ENCODE results near the gene CUEDC1. TPM values are rescaled to one million over a fixed set of nuclear protein-coding genes. Genes with fewer than 3 reads are reported as not detected.
A peak's percentile ranks its signal among the peaks of the same experiment; 100 is the strongest.

CUEDC1 gene
- total RNA-seq, 4 donors from 2014 or later = 17.1 to 25.7 (median 22.1) TPM

DNA sequence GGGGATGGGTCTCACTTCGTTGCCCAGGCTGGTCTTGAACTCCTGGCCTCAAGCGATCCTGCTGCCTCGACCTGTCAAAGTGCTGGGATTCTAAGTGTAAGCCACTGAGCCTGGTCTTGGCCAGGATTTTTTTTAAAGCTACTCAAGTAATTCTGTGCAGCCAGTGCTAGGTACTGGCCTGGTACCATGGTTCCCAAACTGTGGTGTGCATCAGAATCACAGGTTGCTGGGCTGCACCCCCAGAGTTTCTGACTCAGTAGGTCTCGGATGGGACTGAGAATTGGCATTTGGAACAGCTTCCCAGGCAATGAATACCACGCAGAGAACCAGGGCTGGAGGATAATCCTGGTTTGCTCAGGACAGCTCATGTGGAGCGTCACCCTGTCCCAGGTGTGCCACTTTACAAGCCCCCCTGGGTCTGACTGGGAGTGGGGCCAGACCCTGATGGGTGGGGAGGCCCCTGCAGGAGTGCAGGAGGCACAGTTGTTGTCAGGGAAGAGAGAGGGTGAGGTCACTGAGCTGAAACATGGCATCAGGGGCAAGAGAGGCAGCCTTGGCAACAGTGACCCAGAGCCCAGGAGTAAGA lies 94.7 kb downstream of the CUEDC1 start:
- DNase-seq (ENCODE audit: low spot score) (no peak), ATAC-seq (ENCODE audit: low FRiP score) (peak; percentile 21)
- TF ChIP-seq, protein P1, sequence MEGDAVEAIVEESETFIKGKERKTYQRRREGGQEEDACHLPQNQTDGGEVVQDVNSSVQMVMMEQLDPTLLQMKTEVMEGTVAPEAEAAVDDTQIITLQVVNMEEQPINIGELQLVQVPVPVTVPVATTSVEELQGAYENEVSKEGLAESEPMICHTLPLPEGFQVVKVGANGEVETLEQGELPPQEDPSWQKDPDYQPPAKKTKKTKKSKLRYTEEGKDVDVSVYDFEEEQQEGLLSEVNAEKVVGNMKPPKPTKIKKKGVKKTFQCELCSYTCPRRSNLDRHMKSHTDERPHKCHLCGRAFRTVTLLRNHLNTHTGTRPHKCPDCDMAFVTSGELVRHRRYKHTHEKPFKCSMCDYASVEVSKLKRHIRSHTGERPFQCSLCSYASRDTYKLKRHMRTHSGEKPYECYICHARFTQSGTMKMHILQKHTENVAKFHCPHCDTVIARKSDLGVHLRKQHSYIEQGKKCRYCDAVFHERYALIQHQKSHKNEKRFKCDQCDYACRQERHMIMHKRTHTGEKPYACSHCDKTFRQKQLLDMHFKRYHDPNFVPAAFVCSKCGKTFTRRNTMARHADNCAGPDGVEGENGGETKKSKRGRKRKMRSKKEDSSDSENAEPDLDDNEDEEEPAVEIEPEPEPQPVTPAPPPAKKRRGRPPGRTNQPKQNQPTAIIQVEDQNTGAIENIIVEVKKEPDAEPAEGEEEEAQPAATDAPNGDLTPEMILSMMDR (IDR thresholded peaks at IDR 0.05) = no peak

DNA sequence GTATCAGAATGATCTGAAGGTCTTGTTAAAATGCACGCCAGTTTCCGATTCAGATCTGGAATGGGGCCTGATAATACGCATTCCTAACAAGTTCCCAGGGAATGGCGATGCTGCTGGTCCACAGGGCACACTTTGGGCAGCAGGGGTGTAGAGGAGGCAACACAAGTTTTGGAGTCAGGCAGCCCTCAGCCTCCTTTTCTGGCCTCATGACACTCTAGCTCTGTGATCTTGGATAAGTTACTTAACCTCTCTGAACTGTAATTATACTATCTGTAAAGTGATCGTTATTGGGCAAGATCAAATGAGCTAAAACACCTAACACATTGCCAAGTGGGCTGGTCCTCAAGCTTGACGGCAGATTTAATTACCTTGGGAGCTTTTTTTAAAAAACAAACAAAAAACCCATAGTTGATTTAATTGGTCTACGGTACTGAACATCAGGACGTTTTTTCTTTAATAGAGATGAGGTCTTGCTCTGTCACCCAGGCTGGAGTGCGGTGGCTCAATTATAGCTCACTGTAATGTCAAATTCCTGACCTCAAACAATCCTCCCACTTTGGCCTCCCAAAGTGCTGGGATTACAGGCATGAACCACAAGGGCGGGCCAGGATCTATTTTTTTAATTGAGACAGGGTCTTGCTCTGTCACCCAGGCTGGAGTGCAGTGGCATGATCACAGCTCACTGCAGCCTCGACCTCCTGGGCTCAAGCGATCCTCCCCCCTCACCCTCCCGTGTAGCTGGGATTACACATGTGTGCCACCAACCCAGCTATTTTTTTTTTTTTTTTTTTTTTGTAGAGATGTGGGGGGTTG lies 95.4 kb downstream of the CUEDC1 start:
- ATAC-seq (ENCODE audit: low FRiP score) (no peak), DNase-seq (ENCODE audit: low spot score) (no peak)
- TF ChIP-seq, protein P1 (IDR thresholded peaks at IDR 0.05) = no peak

DNA sequence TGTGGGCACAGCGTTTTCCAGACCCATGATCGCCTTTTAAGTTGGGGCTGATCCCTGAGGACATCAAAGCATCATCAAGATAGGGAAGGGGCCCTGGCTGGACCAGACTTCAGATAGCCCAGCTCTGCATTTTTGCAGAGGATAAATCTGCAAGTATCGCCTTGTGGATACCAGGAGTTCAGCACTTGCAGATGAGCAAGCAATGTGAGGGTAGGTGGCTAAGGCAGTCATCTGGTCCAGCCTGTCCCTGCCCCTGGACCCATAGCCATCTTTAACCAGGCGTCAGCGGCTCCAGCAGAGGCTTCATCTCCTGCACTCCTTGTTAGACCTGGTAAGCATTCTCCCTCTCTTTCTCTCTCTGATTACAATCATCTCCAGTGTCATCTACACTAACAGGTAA lies 96.4 kb downstream of the CUEDC1 start:
- ATAC-seq (ENCODE audit: low FRiP score) (no peak), DNase-seq (ENCODE audit: low spot score) (no peak)

DNA sequence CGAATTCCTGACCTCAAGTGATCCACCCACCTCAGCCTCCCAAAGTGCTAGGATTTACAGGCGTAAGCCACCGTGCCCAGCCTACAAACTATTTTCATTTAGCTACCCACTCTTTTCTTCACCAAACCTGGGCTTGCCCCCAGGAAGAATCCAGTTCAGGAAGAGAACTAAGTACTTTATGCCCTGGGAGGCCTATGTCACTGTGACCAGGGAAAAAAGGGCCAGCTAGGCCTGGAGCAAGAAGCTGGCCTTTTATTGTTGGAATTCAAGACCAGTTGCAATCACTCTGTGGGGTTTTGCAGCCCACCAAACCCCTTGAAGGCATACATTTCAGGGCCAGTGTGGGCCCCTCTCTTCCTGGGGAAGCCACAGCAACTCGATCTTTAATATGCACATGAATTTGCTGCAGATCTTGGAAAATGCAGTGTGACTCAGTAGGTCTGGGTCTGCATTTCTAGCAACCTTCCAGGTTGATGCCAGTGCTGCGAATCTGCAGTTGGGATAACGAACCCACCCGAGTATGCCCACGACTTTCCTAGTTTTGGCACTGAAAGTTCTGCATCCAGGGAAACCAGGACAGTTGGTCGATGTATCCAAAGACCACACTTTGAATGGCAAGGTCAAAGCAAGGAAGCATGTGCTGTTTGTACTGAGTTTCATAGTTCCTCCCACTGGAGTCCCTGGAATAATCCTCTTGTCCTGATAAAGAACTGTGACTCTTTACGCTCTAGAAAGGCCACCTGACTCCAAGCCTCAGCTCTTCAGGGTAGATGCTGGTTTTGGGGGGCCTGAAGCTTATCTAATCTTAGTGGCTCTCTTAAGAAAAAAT lies 98.2 kb downstream of the CUEDC1 start:
- TF ChIP-seq, protein P1 (IDR thresholded peaks at IDR 0.05) = no peak
- no peak for DNase-seq (ENCODE audit: low spot score)
- ATAC-seq (ENCODE audit: low FRiP score) = no peak

More for the DNA sequence above, 96.4 kb downstream of the CUEDC1 start:
- TF ChIP-seq, protein P1 (IDR thresholded peaks at IDR 0.05) = no peak

- DNase-seq (ENCODE audit: low spot score) = no peak
- TF ChIP-seq, protein P1 (IDR thresholded peaks at IDR 0.05) = no peak
- ATAC-seq (ENCODE audit: low FRiP score) = no peak
These were observed 99.7 kb downstream of the CUEDC1 start for GRCh38 chr17:57855391-57856035.

DNA sequence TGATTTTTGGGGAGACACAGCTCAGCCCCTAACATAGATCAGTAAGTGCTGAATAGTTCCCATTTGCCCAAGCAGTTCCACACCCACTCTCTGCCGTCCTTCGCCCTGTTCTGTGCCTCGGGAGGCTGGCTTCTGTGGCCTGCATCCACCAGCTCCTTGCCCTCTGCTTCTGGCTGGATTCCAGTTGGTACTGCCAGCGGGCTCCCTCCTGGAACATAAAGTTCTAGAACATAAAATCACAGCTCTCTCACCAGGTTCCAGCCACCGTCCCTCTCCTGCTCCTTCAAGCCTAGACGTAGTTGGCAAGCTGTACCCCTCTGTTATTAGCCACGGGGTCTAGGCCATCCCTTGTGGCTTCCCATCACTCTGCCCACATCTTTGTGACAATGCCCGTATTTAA lies 101.5 kb downstream of the CUEDC1 start:
- TF ChIP-seq, protein P1 (IDR thresholded peaks at IDR 0.05) = no peak
- ATAC-seq (ENCODE audit: low FRiP score) (no peak), DNase-seq (ENCODE audit: low spot score) (no peak)

Measured in omental fat pad (tissue), 4 donors.